Activated T-cell treated with anti-CD3 and anti-CD28 coated beads, Interleukin-2, amount 50 U/mL, for 48 hours (primary cell): ENCODE data around the gene LAPTM4A.
A peak's percentile ranks its signal among the peaks of the same experiment; 100 is the strongest.

Experiments
- DNase-seq, 2 experiments: peaks; one replicate each; pipeline ENCODE4 v3.0.0-alpha.2; 2020

Gene LAPTM4A

DNA sequence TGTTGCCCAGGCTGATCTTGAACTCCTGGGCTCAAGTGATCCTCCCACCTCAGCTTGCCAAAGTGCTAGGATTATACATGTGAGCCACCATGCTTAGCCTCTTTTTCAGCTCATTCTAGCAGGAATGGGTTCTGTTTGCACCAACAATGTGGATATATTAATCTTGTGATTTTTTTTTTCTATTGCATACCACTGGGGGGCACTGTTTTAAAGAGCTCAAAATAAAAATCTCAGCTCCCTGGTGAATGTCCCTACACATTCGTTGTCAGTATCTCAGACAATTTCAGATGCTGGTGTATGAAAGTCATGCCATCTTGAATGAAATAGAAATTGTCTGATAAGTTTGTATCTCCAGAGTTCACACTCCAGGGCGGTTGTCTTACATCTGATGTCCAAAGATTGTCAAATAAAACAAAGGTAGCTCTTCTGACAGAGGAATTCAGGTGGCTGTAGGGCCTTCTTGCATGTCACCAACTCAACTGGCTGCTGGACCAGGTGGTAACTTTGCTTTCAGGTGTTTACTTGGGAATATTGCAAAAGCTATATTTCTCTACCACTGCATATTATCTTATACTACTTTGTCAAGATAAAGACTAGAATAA, 35.8 kb downstream of the LAPTM4A start:
- DNase-seq: no peak

DNA sequence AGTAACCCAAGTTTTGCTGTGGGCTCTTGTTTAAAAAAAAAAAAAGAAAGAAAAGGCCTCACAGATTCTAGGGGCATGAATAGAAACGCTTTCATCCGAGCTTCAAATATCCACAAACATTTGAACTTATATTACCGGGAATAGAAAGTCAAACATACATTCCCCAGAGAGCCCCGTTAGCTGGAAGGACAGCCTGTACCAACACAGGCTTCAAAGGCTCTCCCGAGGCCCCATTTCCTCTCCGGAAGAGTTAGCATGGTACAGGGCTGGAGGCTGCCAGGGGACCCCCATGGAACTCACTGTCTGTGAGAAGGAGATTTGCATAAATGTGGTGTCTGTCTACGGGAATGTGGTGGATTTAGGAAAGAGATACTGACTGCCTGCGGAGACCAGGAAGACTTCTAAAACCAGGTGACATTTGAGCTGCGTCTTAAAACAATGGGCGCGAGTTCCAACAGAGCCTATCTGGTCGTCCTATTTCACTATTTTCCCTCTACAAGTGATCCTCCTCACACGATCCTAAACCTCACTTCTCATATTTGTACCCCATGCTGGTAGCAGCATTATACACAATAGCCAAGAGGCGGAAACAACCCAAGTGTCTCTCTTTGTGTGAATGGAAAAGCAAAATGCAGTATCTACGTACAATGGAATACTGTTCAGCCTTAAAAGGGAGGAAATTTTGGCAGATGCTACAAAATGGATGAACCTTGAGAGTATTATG, 38.1 kb downstream of the LAPTM4A start:
- DNase-seq: no peak

DNA sequence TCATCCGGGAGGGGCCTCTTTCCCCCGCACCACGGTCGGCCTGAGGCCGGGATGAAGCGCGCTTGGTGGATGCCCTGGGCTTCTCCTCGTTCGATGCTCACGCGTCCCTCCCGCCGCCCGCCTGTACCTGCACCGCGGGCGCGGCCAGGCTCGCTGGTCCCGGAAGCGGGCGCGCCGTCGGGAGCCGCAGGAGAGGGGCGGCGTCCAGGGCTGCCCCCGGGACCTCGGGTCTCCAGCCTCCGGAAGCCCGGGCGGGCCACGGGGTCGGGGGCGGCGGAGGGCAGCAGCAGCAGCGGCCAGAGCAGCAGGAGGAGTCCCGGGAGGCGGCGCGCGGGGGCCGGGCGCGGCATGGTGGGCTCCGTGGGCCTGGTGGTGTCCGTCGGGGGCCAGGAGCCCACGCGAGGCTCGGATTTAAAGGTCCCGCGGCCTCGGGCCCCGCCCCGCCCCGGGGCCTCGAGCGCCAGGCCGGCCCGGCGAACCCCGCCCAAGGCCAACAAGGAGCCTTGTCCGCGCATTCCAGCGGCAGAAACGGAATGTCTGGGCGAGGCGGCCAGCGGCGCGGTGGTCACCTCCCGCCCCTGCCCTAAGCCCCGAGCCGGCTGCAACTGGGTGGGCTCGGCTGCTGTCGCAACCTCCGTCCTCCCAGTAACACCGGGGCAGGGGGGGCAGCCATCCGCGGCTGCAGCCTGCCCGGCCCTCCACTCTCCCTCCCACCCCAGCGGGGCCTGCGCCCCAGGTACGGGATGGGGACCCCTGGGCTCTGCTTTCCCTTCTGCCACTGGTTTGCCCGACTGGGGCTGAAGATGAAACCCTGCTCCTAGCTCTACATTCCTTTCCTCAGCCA, 38.9 kb downstream of the LAPTM4A start, which contains the start of gene MATN3:
Gene MATN3, minus strand, starts transcription at position 387 of the 844 bp plus-strand sequence. Its CDS starts 37 bp downstream, at position 350.
- DNase-seq: peak; percentile 22 to 24

GRCh38 chr2:20012032-20012281, 39.5 kb downstream of the LAPTM4A start:
- DNase-seq: no peak

DNA sequence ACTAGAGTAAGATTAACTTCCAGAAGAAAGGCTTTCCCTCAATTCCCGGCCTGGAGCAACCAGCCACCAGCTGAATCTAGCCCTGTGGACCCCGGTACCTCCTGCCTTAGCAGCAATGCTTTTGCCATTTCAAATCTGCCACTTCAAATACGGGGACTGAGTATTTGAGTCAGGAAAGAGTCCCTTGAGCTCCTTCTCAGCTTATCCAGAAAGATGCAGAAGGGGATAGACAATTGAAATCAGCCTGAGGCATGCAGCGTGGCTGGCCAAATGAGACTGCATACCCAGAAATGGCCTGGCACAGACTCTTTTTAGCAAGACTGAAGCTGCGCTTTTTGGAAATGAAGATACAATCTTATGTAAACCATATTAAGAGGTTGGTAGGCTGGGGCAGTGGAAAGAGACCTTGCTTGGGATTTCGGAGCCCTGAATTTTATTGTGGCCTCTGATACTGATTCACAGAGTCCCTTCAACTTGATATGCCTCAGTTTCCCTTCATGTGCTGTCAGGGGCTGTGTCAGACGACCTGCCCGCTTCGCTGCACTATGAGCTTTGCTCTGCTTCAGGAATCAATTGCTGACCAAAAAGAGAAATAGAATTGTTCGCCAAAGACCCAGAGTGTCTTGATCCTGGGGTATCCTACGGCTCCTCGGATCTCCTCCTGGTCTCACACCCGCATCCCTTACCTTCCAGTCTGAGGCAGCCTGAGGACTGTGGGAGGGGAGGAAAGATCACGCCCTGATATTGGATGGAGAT, 40.0 kb downstream of the LAPTM4A start:
- no peak for DNase-seq

DNA sequence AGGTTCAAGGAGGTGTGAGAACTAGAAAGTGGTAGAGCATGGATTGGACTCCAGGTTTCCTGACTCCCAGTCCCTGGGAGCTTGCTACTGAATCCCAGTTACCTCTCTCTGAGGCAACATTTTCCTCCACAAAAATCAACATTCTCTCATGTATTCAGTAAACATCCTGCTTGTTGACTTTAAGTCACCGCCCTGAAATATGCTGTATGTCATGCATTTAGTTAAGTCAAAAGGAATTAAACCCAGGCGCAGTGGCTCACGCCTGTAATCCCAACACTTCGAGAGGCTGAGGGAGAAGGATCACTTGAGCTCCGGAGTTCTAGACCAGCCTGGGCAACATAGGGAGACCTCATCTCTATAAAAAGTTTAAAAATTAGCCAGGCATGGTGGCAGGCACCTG, 42.7 kb downstream of the LAPTM4A start:
- no peak for DNase-seq

- DNase-seq: no peak
Observed at GRCh38 chr2:20005891-20006470, 45.4 kb downstream of the LAPTM4A start.

- no peak for DNase-seq
Observed at GRCh38 chr2:20005067-20005627, 46.3 kb downstream of the LAPTM4A start.

- no peak for DNase-seq
Observed at GRCh38 chr2:20001361-20001863, 50.0 kb downstream of the LAPTM4A start.

GRCh38 chr2:19993731-19994130, 57.7 kb downstream of the LAPTM4A start:
- DNase-seq: no peak

DNA sequence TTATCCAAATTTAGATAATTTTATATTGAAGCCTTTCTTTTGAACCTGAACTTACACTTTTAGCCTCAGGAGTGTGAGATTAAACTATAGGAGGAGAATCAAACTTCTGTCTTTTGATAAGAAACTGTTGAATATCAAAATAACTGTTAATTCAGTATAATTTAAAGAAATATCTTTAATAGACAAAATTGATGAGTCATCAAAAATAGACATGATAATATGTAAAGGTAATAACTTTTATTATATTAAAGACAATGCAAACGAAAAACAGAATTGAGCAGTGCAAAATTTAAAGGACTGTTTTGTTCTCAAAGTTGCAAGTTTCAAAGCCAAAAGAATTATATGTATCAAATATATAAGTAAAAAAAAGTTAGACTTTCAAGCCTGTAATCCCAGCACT, 59.5 kb downstream of the LAPTM4A start:
- DNase-seq: no peak

DNA sequence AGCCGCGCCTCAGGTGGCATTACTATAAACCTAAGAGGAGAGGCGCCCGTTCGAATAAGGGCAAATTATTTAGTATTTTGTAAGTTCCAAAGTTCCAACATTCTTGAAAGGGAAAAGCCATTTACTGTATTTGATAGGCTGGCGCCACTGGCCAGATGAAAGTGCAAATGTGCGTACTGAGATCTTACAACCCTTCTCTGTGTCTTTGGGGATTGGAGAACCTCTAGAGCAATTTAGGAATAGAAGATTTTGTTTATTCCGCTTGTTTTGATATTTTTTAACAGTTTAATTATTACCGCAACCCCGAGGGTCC, 61.1 kb downstream of the LAPTM4A start:
- DNase-seq: no peak

- peak; percentile 95 to 96 for DNase-seq
Observed at GRCh38 chr2:19989667-19990415, 61.6 kb downstream of the LAPTM4A start, which contains the start of gene WDR35. WDR35 (minus strand) TSS chr2:19990105; CDS start chr2:19990015, 90 bp downstream.

DNA sequence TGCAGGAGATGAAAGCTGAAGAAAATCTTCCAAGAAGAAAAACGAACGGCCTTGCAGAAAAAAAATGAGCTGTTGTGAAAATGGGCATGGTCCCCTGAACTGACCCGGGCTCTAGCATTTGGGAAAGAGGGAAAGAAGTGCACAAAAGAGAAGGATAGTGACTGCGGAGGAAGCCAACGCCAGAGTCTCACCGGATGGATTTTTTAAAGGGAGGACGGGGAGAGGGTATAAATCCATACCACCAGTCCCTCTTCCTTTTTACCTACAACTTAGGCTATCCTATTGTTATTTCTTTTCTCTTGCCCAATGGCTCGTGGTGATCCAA, 62.1 kb downstream of the LAPTM4A start:
- DNase-seq: no peak

DNA sequence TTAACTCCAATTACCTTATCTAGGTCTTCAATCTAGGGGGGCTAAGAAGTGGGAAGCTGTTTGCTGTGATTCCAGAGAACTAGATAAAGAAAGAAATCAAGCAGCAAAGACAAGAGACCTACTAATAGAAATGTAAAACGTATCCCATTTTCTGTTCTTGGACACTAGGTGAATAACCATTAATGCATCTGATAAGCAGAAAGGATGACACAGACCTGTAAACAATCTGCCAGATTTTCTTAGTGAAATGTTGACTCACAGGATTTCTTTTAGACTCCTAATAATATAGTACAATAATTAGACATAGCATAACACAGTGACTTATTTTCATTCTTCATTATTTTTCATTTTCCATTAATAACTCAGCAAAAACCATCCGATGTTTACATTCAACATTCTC, 62.8 kb downstream of the LAPTM4A start:
- DNase-seq: no peak

- no peak for DNase-seq
Observed at GRCh38 chr2:19987936-19988335, 63.5 kb downstream of the LAPTM4A start.
